ENCODE data around the gene CPS1. TPM values are rescaled to one million over a fixed set of nuclear protein-coding genes. Genes with fewer than 3 reads are reported as not detected.

The CPS1 gene
- total RNA-seq (2022) (18.4 and 20.6 TPM in 2 replicates), Bru-seq, nascent RNA (percentile 50 among the genes with signal in this experiment), BruChase-seq, experiment 1, labeled RNA remaining after a 6-hour chase (percentile 43 among the genes with signal in this experiment), BruChase-seq, experiment 2, labeled RNA remaining after a 2-hour chase (percentile 44 among the genes with signal in this experiment)
- long read RNA-seq, full-length matches to known transcripts = 3 of 17 reads
- long read RNA-seq, partial matches to known transcripts = 3 of 17 reads
- long read RNA-seq, other reads (novel, unspliced or antisense) = 11 of 17 reads

DNA sequence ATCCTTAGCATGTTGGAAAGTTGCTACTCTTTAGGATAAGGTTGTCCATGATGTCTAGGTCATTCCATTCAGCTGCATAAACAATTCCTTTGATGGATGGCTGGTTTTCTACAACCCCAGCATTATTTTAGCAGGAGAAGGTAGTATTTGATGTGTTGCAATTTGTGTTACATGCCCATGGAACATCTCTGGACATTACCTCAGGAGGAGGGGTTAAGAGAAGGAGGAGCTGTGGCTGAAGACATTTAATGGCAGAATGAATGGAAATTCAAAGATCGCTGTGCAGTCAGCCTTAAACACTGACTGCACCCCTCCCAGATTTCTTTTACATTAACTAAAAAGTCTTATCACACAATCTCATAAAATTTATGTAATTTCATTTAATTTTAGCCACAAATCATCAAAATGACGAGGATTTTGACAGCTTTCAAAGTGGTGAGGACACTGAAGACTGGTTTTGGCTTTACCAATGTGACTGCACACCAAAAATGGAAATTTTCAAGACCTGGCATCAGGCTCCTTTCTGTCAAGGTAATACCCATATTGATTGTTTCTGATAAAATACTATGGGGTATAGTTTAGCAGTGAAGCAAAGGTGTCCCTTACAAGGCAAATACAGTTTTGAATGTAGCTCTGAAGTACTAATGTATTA, at the start of gene CPS1:
Gene CPS1 (plus strand): TSS at position 271 of the 652 bp plus-strand sequence. CDS start 135 bp downstream, at position 406.
- DNase-seq (ENCODE audit: unreplicated experiment) = no peak
- TF ChIP-seq, protein P1, sequence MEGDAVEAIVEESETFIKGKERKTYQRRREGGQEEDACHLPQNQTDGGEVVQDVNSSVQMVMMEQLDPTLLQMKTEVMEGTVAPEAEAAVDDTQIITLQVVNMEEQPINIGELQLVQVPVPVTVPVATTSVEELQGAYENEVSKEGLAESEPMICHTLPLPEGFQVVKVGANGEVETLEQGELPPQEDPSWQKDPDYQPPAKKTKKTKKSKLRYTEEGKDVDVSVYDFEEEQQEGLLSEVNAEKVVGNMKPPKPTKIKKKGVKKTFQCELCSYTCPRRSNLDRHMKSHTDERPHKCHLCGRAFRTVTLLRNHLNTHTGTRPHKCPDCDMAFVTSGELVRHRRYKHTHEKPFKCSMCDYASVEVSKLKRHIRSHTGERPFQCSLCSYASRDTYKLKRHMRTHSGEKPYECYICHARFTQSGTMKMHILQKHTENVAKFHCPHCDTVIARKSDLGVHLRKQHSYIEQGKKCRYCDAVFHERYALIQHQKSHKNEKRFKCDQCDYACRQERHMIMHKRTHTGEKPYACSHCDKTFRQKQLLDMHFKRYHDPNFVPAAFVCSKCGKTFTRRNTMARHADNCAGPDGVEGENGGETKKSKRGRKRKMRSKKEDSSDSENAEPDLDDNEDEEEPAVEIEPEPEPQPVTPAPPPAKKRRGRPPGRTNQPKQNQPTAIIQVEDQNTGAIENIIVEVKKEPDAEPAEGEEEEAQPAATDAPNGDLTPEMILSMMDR (IDR thresholded peaks at IDR 0.05; ENCODE audit: unreplicated experiment) = no peak
- intact Hi-C loops (cut with micrococcal nuclease) = no loop called here
- BruUV-seq (replicated peaks) = no TSS peak
- Mint-ChIP-seq H3K27ac (ENCODE audit: low read depth, unreplicated experiment) (peak within 1 kb of the TSS; percentile 14), H3K4me3 (ENCODE audit: unreplicated experiment) (no peak within 1 kb of the TSS), H3K4me1 (ENCODE audit: insufficient read depth, unreplicated experiment) (peaks cover 5% of the 10 kb centered on the region), H3K9me3 (ENCODE audit: unreplicated experiment) (no peaks in the 10 kb centered on the region), H3K27me3 (ENCODE audit: insufficient read depth, unreplicated experiment) (no peaks in the 10 kb centered on the region), H3K36me3 (ENCODE audit: insufficient read depth, unreplicated experiment) (no peaks in the 10 kb centered on the region)
- CTCF ChIA-PET = interaction anchor here (0.6 to 1.5 kb wide), 5 partner anchors 22 to 1187 kb away, joined by 3 to 6 read pairs (median 3); no protein-coding TSS in a partner anchor
- POLR2A ChIA-PET = no interaction called here

DNA sequence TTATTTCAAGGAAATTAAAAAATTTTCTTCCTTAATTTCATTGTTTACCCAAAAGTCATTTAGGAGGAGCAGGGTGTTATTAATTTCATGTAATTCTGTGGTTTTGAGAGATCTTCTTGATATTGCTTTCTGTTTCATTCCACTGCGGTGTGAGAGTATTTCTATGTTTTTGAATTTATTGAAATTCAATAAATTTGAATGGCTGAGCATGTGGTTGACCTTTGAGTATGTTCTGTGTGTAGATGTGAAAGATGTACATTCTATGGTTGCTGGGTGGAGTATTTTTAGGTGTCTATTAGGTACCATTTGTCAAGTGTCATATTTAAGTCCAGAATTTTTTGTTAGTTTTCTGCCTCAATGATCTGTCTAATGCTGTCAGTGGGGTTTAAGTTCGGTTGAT, 40.5 kb upstream of the CPS1 start:
- Mint-ChIP-seq H3K4me3 (ENCODE audit: unreplicated experiment) (no peak overlapping the region), H3K9me3 (ENCODE audit: unreplicated experiment) (peaks cover 10% of the 10 kb centered on the region)
- POLR2A ChIA-PET = no interaction called here

DNA sequence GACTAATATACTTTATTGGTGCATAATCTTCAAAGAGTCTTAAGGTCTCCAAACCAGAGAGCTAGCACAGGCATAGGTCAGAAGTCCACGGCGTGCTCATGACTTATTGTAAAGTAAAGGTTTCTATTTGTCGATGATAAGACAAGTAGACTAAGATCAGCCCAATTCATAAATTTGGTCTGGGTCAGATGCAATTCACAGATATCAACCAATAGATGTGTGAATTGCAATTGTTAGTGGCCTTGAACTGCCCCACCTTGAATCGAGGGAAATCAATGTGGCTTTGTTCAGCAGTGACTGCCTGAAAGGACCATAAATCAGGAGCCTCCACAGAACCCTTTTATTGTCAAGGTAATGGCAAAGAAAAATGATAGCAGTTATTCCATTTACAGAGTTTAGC, 39.1 kb upstream of the CPS1 start:
- Mint-ChIP-seq H3K4me3 (ENCODE audit: unreplicated experiment) (no peak overlapping the region), H3K9me3 (ENCODE audit: unreplicated experiment) (peaks cover 10% of the 10 kb centered on the region), H3K4me1 (ENCODE audit: insufficient read depth, unreplicated experiment) (no peaks in the 10 kb centered on the region), H3K27ac (ENCODE audit: low read depth, unreplicated experiment) (no peak overlapping the region), H3K27me3 (ENCODE audit: insufficient read depth, unreplicated experiment) (no peaks in the 10 kb centered on the region), H3K36me3 (ENCODE audit: insufficient read depth, unreplicated experiment) (no peaks in the 10 kb centered on the region)
- ChIA-PET CTCF (no interaction called here), POLR2A (no interaction called here)
- no peak for DNase-seq (ENCODE audit: unreplicated experiment)
- BruUV-seq (replicated peaks) = no TSS peak
- TF ChIP-seq, protein P1 (IDR thresholded peaks at IDR 0.05; ENCODE audit: unreplicated experiment) = no peak
- intact Hi-C loops (cut with micrococcal nuclease) = no loop called here

More for the DNA sequence above, 40.5 kb upstream of the CPS1 start:
- intact Hi-C loops (cut with micrococcal nuclease) = no loop called here
- Mint-ChIP-seq H3K4me1 (ENCODE audit: insufficient read depth, unreplicated experiment) (no peaks in the 10 kb centered on the region), H3K27ac (ENCODE audit: low read depth, unreplicated experiment) (no peak overlapping the region), H3K36me3 (ENCODE audit: insufficient read depth, unreplicated experiment) (no peaks in the 10 kb centered on the region), H3K27me3 (ENCODE audit: insufficient read depth, unreplicated experiment) (no peaks in the 10 kb centered on the region)
- BruUV-seq (replicated peaks) = no TSS peak
- CTCF ChIA-PET = no interaction called here
- DNase-seq (ENCODE audit: unreplicated experiment) = no peak
- TF ChIP-seq, protein P1 (IDR thresholded peaks at IDR 0.05; ENCODE audit: unreplicated experiment) = no peak

DNA sequence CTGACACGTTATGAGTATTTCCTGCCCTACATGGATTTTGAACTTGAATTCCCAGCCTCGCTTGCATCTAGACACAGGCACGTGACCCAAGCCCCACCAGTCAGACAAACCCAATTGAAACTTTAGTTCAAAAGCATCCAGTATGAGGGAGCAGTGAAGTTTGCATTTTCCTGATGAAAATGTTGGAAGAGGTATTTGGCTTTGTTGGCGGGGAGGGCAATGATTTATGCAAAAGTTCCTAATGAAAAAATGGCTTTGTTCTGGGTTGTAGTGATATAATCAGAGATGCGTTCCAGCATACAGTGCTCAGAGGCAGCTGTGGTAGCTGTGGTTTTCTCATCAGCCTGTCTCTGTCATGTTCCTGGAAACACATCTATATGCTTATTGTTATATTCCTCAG, 36.8 kb upstream of the CPS1 start:
- intact Hi-C loops (cut with micrococcal nuclease) = no loop called here

More for the DNA sequence above, 36.8 kb upstream of the CPS1 start:
- Mint-ChIP-seq H3K36me3 (ENCODE audit: insufficient read depth, unreplicated experiment) (no peaks in the 10 kb centered on the region), H3K9me3 (ENCODE audit: unreplicated experiment) (no peaks in the 10 kb centered on the region), H3K27ac (ENCODE audit: low read depth, unreplicated experiment) (no peak overlapping the region), H3K4me1 (ENCODE audit: insufficient read depth, unreplicated experiment) (no peaks in the 10 kb centered on the region), H3K27me3 (ENCODE audit: insufficient read depth, unreplicated experiment) (no peaks in the 10 kb centered on the region), H3K4me3 (ENCODE audit: unreplicated experiment) (no peak overlapping the region)
- CTCF ChIA-PET = no interaction called here
- POLR2A ChIA-PET = no interaction called here
- no TSS peak for BruUV-seq (replicated peaks)
- TF ChIP-seq, protein P1 (IDR thresholded peaks at IDR 0.05; ENCODE audit: unreplicated experiment) = no peak
- DNase-seq (ENCODE audit: unreplicated experiment) = no peak

Measured in MCF 10A (cell line).